ENCODE data around the gene MUC5AC.

Gene MUC5AC

DNA sequence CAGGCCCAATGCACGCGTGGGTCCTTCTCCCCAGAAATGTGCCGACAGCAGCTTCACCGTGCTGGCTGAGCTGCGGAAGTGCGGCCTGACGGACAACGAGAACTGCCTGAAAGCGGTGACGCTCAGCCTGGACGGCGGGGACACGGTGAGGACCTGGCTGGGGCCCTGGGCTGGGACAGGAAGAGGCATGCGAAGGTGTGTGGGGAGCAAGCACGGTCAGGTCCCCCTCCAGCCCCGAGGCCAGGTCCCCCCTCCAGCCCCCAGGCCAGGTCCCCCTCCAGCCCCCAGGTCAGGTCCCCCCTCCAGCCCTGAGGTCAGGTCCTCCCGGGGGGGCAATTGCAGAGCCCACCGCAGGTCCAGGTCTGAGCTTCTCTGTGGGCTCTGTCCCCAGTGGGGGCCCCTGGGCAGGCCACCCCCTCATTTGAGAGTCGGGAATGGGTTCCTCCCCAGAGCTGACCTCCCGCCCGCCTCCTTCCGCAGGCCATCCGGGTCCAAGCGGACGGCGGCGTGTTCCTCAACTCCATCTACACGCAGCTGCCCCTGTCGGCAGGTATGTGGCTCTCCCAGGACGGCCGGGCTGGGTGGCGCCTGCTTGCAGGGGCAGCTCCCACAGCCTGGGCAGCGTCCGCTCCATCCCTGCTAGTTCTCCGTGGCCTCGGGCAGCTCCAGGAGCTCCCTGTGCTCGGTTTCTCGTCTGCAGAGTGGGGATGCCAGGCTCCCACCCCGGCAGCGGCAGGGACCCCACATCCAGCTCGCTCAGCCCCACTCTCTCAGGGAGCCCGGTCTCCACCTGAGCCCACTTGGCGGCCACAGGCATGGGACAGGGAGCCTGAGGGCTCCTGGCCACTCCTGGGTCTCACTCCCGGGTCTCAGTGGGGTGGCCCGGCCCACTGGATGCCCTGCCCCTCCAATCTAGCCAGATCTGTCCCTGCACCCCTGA lies 73.0 kb downstream of the MUC5AC start:
- Histone ChIP-seq H3K36me3 (ENCODE audit: control insufficient read depth, insufficient read depth, low read length) (no peaks in the 10 kb centered on the region), H3K27me3 (ENCODE audit: control insufficient read depth, insufficient read depth, low read length, poor library complexity, severe bottlenecking) (no peaks in the 10 kb centered on the region), H3K4me3 (ENCODE audit: insufficient read depth, low read depth, low read length) (no peak overlapping the region), H3K27ac (ENCODE audit: insufficient read depth, low read depth, low read length, poor library complexity, severe bottlenecking) (no peak overlapping the region), H3K9me3 (ENCODE audit: control insufficient read depth, low read length) (no peaks in the 10 kb centered on the region), H3K4me1 (ENCODE audit: control insufficient read depth, insufficient read depth, low read length) (no peaks in the 10 kb centered on the region)
- WGBS, 2 experiments, result 92 to 93% methylated on average over 45 of the region's 45 CpGs

DNA sequence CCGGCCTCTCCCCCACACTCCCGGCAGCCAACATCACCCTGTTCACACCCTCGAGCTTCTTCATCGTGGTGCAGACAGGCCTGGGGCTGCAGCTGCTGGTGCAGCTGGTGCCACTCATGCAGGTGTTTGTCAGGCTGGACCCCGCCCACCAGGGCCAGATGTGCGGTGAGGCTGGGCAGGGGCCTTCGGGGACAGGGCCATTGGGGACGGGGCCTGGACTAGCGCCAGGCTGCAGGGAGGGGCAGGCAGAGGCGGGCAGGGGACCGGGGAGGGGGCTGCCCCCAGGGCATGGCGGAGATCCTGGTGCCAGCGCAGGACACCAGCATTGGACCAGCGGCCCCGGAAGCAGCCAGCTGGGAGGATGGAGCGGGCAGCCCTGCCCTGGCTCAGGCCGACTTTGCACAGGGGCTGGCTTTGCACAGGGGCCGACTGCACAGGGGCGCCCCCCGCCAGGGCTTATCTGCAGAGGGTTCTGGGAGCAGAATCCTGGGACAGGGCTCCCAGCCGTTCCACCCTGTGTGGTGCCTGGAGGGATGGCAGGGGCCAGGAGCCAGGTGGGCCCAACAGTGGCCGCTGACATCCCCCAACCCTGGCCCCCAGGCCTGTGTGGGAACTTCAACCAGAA lies 73.8 kb downstream of the MUC5AC start:
- 90 to 91% methylated on average over 22 of the region's 22 CpGs for WGBS, 2 experiments

DNA sequence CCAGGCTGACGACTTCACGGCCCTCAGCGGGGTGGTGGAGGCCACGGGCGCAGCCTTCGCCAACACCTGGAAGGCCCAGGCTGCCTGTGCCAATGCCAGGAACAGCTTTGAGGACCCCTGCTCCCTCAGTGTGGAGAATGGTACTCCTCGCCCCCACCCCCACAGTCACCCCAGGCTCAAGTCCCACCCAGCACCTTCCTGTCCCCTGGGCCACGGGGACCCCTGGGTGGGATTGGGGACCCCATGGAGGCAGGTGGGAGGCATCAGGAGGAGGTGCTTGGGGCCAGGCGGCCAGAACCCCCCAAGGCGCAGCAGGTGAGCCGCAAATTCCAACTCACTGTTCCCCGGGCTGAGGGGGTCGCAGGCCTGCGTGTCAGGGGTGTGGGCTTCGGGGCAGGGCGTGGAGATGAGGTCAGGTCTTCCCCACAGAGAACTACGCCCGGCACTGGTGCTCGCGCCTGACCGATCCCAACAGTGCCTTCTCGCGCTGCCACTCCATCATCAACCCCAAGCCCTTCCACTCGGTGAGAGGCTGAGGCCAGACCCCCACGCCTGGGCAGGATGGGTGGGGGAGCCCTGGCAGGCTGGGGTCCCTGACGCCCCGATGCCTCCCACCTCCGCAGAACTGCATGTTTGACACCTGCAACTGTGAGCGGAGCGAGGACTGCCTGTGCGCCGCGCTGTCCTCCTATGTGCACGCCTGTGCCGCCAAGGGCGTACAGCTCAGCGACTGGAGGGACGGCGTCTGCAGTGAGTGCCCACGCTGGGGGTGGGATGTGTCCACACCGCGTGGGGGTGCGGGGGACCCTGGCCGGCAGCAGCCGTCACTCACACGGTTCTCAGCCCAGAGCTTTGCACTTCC lies 74.5 kb downstream of the MUC5AC start:
- no peak overlapping the region for H3K27ac ChIP-seq (ENCODE audit: insufficient read depth, low read depth, low read length, poor library complexity, severe bottlenecking)
- WGBS, 2 experiments, result 90 to 91% methylated on average over 46 of the region's 46 CpGs
- no peaks in the 10 kb centered on the region for H3K27me3 ChIP-seq (ENCODE audit: control insufficient read depth, insufficient read depth, low read length, poor library complexity, severe bottlenecking)
- no peaks in the 10 kb centered on the region for H3K36me3 ChIP-seq (ENCODE audit: control insufficient read depth, insufficient read depth, low read length)
- H3K4me1 ChIP-seq (ENCODE audit: control insufficient read depth, insufficient read depth, low read length), result no peaks in the 10 kb centered on the region
- H3K4me3 ChIP-seq (ENCODE audit: insufficient read depth, low read depth, low read length), result no peak overlapping the region
- no peaks in the 10 kb centered on the region for H3K9me3 ChIP-seq (ENCODE audit: control insufficient read depth, low read length)

More for the DNA sequence above, 73.8 kb downstream of the MUC5AC start:
- H3K9me3 ChIP-seq (ENCODE audit: control insufficient read depth, low read length), result no peaks in the 10 kb centered on the region
- H3K4me1 ChIP-seq (ENCODE audit: control insufficient read depth, insufficient read depth, low read length), result no peaks in the 10 kb centered on the region
- no peak overlapping the region for H3K27ac ChIP-seq (ENCODE audit: insufficient read depth, low read depth, low read length, poor library complexity, severe bottlenecking)
- no peak overlapping the region for H3K4me3 ChIP-seq (ENCODE audit: insufficient read depth, low read depth, low read length)
- no peaks in the 10 kb centered on the region for H3K27me3 ChIP-seq (ENCODE audit: control insufficient read depth, insufficient read depth, low read length, poor library complexity, severe bottlenecking)
- H3K36me3 ChIP-seq (ENCODE audit: control insufficient read depth, insufficient read depth, low read length), result no peaks in the 10 kb centered on the region

GRCh38 chr11:1232883-1233321 lies 75.1 kb downstream of the MUC5AC start:
- H3K9me3 ChIP-seq (ENCODE audit: control insufficient read depth, low read length), result no peaks in the 10 kb centered on the region
- H3K4me3 ChIP-seq (ENCODE audit: insufficient read depth, low read depth, low read length), result no peak overlapping the region
- WGBS, 2 experiments, result 92 to 93% methylated on average over 30 of the region's 30 CpGs
- no peaks in the 10 kb centered on the region for H3K27me3 ChIP-seq (ENCODE audit: control insufficient read depth, insufficient read depth, low read length, poor library complexity, severe bottlenecking)
- no peaks in the 10 kb centered on the region for H3K4me1 ChIP-seq (ENCODE audit: control insufficient read depth, insufficient read depth, low read length)
- H3K36me3 ChIP-seq (ENCODE audit: control insufficient read depth, insufficient read depth, low read length), result no peaks in the 10 kb centered on the region
- H3K27ac ChIP-seq (ENCODE audit: insufficient read depth, low read depth, low read length, poor library complexity, severe bottlenecking), result no peak overlapping the region

GRCh38 chr11:1233351-1234053 lies 75.7 kb downstream of the MUC5AC start:
- Histone ChIP-seq H3K4me1 (ENCODE audit: control insufficient read depth, insufficient read depth, low read length) (no peaks in the 10 kb centered on the region), H3K27me3 (ENCODE audit: control insufficient read depth, insufficient read depth, low read length, poor library complexity, severe bottlenecking) (no peaks in the 10 kb centered on the region), H3K9me3 (ENCODE audit: control insufficient read depth, low read length) (no peaks in the 10 kb centered on the region), H3K27ac (ENCODE audit: insufficient read depth, low read depth, low read length, poor library complexity, severe bottlenecking) (no peak overlapping the region), H3K4me3 (ENCODE audit: insufficient read depth, low read depth, low read length) (no peak overlapping the region), H3K36me3 (ENCODE audit: control insufficient read depth, insufficient read depth, low read length) (no peaks in the 10 kb centered on the region)
- WGBS, 2 experiments, result 89 to 90% methylated on average over 21 of the region's 21 CpGs

GRCh38 chr11:1234054-1234720 lies 76.4 kb downstream of the MUC5AC start:
- no peaks in the 10 kb centered on the region for H3K27me3 ChIP-seq (ENCODE audit: control insufficient read depth, insufficient read depth, low read length, poor library complexity, severe bottlenecking)
- H3K9me3 ChIP-seq (ENCODE audit: control insufficient read depth, low read length), result no peaks in the 10 kb centered on the region
- no peaks in the 10 kb centered on the region for H3K4me1 ChIP-seq (ENCODE audit: control insufficient read depth, insufficient read depth, low read length)
- 89 to 91% methylated on average over 20 to 22 of the region's 22 CpGs for WGBS, 2 experiments
- H3K36me3 ChIP-seq (ENCODE audit: control insufficient read depth, insufficient read depth, low read length), result no peaks in the 10 kb centered on the region
- no peak overlapping the region for H3K4me3 ChIP-seq (ENCODE audit: insufficient read depth, low read depth, low read length)
- no peak overlapping the region for H3K27ac ChIP-seq (ENCODE audit: insufficient read depth, low read depth, low read length, poor library complexity, severe bottlenecking)

DNA sequence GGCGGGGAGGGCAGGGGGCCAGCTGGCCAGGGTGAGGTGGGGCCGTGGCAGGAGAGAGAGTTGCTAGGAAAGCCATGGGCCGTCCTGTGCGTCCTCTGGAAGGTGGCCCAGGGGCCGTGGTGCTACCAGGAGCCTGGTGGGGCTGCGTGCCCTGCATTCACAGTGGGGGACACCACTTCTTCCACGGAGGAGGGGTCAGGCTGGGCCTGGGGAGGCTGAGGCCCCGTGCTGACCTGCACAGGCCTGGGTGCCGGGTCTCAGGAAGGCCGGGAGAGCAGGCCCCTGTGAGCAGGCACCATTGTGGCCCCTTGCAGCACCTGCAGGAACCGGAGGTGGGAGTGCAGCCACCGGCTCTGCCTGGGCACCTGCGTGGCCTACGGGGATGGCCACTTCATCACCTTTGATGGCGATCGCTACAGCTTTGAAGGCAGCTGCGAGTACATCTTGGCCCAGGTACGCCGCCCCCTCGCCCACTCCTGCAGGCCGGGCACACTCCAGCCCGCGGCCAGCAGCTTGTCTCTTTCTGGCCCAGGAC lies 77.1 kb downstream of the MUC5AC start:
- Histone ChIP-seq H3K27ac (ENCODE audit: insufficient read depth, low read depth, low read length, poor library complexity, severe bottlenecking) (no peak overlapping the region), H3K4me3 (ENCODE audit: insufficient read depth, low read depth, low read length) (no peak overlapping the region), H3K9me3 (ENCODE audit: control insufficient read depth, low read length) (no peaks in the 10 kb centered on the region), H3K36me3 (ENCODE audit: control insufficient read depth, insufficient read depth, low read length) (no peaks in the 10 kb centered on the region), H3K27me3 (ENCODE audit: control insufficient read depth, insufficient read depth, low read length, poor library complexity, severe bottlenecking) (no peaks in the 10 kb centered on the region), H3K4me1 (ENCODE audit: control insufficient read depth, insufficient read depth, low read length) (no peaks in the 10 kb centered on the region)
- WGBS, 2 experiments, result 91 to 92% methylated on average over 23 of the region's 23 CpGs

DNA sequence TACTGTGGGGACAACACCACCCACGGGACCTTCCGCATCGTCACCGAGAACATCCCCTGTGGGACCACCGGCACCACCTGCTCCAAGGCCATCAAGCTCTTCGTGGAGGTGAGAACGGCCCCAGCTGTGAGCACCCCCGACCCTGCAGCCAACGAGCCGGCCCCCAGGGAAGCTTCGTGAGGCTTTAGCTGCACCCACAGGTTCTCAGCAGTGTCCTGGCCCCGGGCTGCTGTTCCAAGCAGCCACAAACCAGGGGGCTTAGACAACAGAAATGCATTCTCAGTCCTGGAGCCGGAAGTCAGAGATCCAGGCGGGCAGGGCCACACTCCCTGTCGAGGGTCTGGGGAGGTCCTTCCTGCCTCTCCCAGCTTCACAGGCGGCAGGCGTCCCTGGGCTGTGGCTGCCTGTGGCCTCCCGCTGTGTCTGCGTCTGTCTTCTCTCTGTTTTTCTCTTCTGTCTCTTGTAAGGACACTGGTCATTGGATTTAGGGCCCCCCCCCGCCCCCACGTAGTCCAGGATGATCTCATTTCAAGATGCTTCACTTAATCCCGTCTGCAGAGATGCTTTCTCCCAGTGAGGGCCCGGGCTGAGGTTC lies 77.7 kb downstream of the MUC5AC start:
- WGBS, 2 experiments, result 83 to 84% methylated on average over 23 of the region's 23 CpGs
- no peak overlapping the region for H3K4me3 ChIP-seq (ENCODE audit: insufficient read depth, low read depth, low read length)
- no peaks in the 10 kb centered on the region for H3K27me3 ChIP-seq (ENCODE audit: control insufficient read depth, insufficient read depth, low read length, poor library complexity, severe bottlenecking)
- H3K4me1 ChIP-seq (ENCODE audit: control insufficient read depth, insufficient read depth, low read length), result no peaks in the 10 kb centered on the region
- H3K36me3 ChIP-seq (ENCODE audit: control insufficient read depth, insufficient read depth, low read length), result no peaks in the 10 kb centered on the region
- H3K27ac ChIP-seq (ENCODE audit: insufficient read depth, low read depth, low read length, poor library complexity, severe bottlenecking), result no peak overlapping the region
- no peaks in the 10 kb centered on the region for H3K9me3 ChIP-seq (ENCODE audit: control insufficient read depth, low read length)

GRCh38 chr11:1235901-1236315 lies 78.2 kb downstream of the MUC5AC start:
- Histone ChIP-seq H3K4me1 (ENCODE audit: control insufficient read depth, insufficient read depth, low read length) (no peaks in the 10 kb centered on the region), H3K4me3 (ENCODE audit: insufficient read depth, low read depth, low read length) (no peak overlapping the region), H3K27ac (ENCODE audit: insufficient read depth, low read depth, low read length, poor library complexity, severe bottlenecking) (no peak overlapping the region), H3K9me3 (ENCODE audit: control insufficient read depth, low read length) (no peaks in the 10 kb centered on the region), H3K36me3 (ENCODE audit: control insufficient read depth, insufficient read depth, low read length) (no peaks in the 10 kb centered on the region), H3K27me3 (ENCODE audit: control insufficient read depth, insufficient read depth, low read length, poor library complexity, severe bottlenecking) (no peaks in the 10 kb centered on the region)
- WGBS, 2 experiments, result 87 to 88% methylated on average over 16 of the region's 16 CpGs

All from ectodermal cell (in vitro differentiated cells).